Middle frontal gyrus (tissue), 1 donor: ENCODE data around the gene GNG7.
"Not testable (repeated sequence)": the region's sequence is repeated elsewhere in the genome, so short reads cannot be mapped to it uniquely, and the experiment has no call there.

Experiments
- DNase-seq: peaks from one replicate; pipeline ENCODE4 v3.0.0-alpha.2; 2015; ENCODE audit warnings: low spot score; ENCODE audit errors: extremely low spot score

GNG7 gene

GRCh38 chr19:2678044-2678671, 24.3 kb downstream of the GNG7 start:
- no peak for DNase-seq

- DNase-seq: no peak
Observed at GRCh38 chr19:2676823-2677222, 25.7 kb downstream of the GNG7 start.

- no peak for DNase-seq
Observed at GRCh38 chr19:2675892-2676291, 26.6 kb downstream of the GNG7 start.

GRCh38 chr19:2670217-2670616, 32.3 kb downstream of the GNG7 start:
- no peak for DNase-seq

GRCh38 chr19:2668175-2668763, 34.2 kb downstream of the GNG7 start:
- DNase-seq: no peak

- DNase-seq: not testable (repeated sequence)
Observed at GRCh38 chr19:2667349-2667748, 35.1 kb downstream of the GNG7 start.

- no peak for DNase-seq
Observed at GRCh38 chr19:2666344-2666994, 36.0 kb downstream of the GNG7 start.

GRCh38 chr19:2665103-2665502, 37.4 kb downstream of the GNG7 start:
- DNase-seq: no peak

- no peak for DNase-seq
Observed at GRCh38 chr19:2663920-2664571, 38.4 kb downstream of the GNG7 start.

GRCh38 chr19:2661615-2662014, 40.9 kb downstream of the GNG7 start:
- no peak for DNase-seq

- DNase-seq: no peak
Observed at GRCh38 chr19:2659856-2660432, 42.5 kb downstream of the GNG7 start.

- no peak for DNase-seq
Observed at GRCh38 chr19:2656533-2656932, 46.0 kb downstream of the GNG7 start.

GRCh38 chr19:2653710-2654707, 48.5 kb downstream of the GNG7 start:
- DNase-seq: no peak

GRCh38 chr19:2653218-2653617, 49.3 kb downstream of the GNG7 start:
- DNase-seq: no peak

- no peak for DNase-seq
Observed at GRCh38 chr19:2652504-2653099, 49.9 kb downstream of the GNG7 start.

GRCh38 chr19:2651002-2651733, 51.3 kb downstream of the GNG7 start:
- DNase-seq: not testable (repeated sequence)

- DNase-seq: no peak
Observed at GRCh38 chr19:2650515-2650914, 52.0 kb downstream of the GNG7 start.

- peak; percentile 73 for DNase-seq
Observed at GRCh38 chr19:2648528-2648937, 54.0 kb downstream of the GNG7 start.

- DNase-seq: no peak
Observed at GRCh38 chr19:2648099-2648498, 54.4 kb downstream of the GNG7 start.
